Left lobe of liver (tissue), 2 donors: Measurements from ENCODE around the gene DYNC1I1. TPM values are rescaled to one million over a fixed set of nuclear protein-coding genes. Genes with fewer than 3 reads are reported as not detected.
A peak's percentile ranks its signal among the peaks of the same experiment; 100 is the strongest.
"Not testable (repeated sequence)": the region's sequence is repeated elsewhere in the genome, so short reads cannot be mapped to it uniquely, and the experiment has no call there.

Experiments used
- ATAC-seq: fragments of 200-7000 bp; cut with Tn5 transposase; one replicate; pipeline ENCODE4 v1.9.1; 2020; ENCODE audit warnings: mild to moderate bottlenecking, moderate library complexity
- DNase-seq: peaks from one replicate; pipeline ENCODE4 v3.0.0-alpha.2; 2020; ENCODE audit warnings: low spot score
- total RNA-seq: library from RNA; stranded (reverse); gene quantifications from one replicate; pipeline ENCODE4 v1.2.1, GENCODE V29; 2021
- donor health status: DM: no; HTN: no; CAD: no; lungs with moderate emphysema.
- donor health status: DM: no; HTN: yes; CAD: no.

Gene DYNC1I1
- total RNA-seq, 1 donor from 2014 or later: 0.15 TPM

- DNase-seq (no peak), ATAC-seq (no peak)
These were observed 131.7 kb downstream of the DYNC1I1 start for GRCh38 chr7:95904099-95904498.

- no peak for DNase-seq
- ATAC-seq: peak; percentile 50
These were observed 132.8 kb downstream of the DYNC1I1 start for GRCh38 chr7:95905167-95905566.

GRCh38 chr7:95906851-95907250 is 134.5 kb downstream of the DYNC1I1 start:
- DNase-seq: no peak
- ATAC-seq: no peak

- DNase-seq: no peak
- ATAC-seq: no peak
These were observed 135.0 kb downstream of the DYNC1I1 start for GRCh38 chr7:95907337-95907736.

GRCh38 chr7:95908499-95908898 is 136.1 kb downstream of the DYNC1I1 start:
- no peak for ATAC-seq
- DNase-seq: no peak

GRCh38 chr7:95910341-95910740 is 138.0 kb downstream of the DYNC1I1 start:
- ATAC-seq (no peak), DNase-seq (no peak)

GRCh38 chr7:95915731-95916130 is 143.4 kb downstream of the DYNC1I1 start:
- DNase-seq (no peak), ATAC-seq (no peak)

GRCh38 chr7:95916573-95917297 is 144.4 kb downstream of the DYNC1I1 start:
- DNase-seq: peak; percentile 79

GRCh38 chr7:95917634-95918033 is 145.3 kb downstream of the DYNC1I1 start:
- peak; percentile 50 for ATAC-seq

More at GRCh38 chr7:95916573-95917297, 144.4 kb downstream of the DYNC1I1 start:
- ATAC-seq: peak; percentile 91

GRCh38 chr7:95919556-95919955 is 147.2 kb downstream of the DYNC1I1 start:
- no peak for DNase-seq
- ATAC-seq: no peak

More at GRCh38 chr7:95917634-95918033, 145.3 kb downstream of the DYNC1I1 start:
- DNase-seq: no peak

- ATAC-seq: no peak
- no peak for DNase-seq
These were observed 149.2 kb downstream of the DYNC1I1 start for GRCh38 chr7:95921543-95921942.

- no peak for ATAC-seq
These were observed 149.8 kb downstream of the DYNC1I1 start for GRCh38 chr7:95922191-95922590.

GRCh38 chr7:95925236-95925635 is 152.9 kb downstream of the DYNC1I1 start:
- ATAC-seq: no peak

More at GRCh38 chr7:95922191-95922590, 149.8 kb downstream of the DYNC1I1 start:
- no peak for DNase-seq

GRCh38 chr7:95925971-95926370 is 153.6 kb downstream of the DYNC1I1 start:
- DNase-seq: no peak
- ATAC-seq: no peak

More at GRCh38 chr7:95925236-95925635, 152.9 kb downstream of the DYNC1I1 start:
- no peak for DNase-seq

- ATAC-seq (no peak), DNase-seq (no peak)
These were observed 155.4 kb downstream of the DYNC1I1 start for GRCh38 chr7:95927756-95928155.

- ATAC-seq: no peak
- DNase-seq: no peak
These were observed 157.4 kb downstream of the DYNC1I1 start for GRCh38 chr7:95929710-95930280.

- DNase-seq: no peak
- no peak for ATAC-seq
These were observed 159.3 kb downstream of the DYNC1I1 start for GRCh38 chr7:95931460-95932232.

GRCh38 chr7:95933618-95934017 is 161.3 kb downstream of the DYNC1I1 start:
- ATAC-seq (no peak), DNase-seq (no peak)

- not testable (repeated sequence) for ATAC-seq, DNase-seq
These were observed 172.5 kb downstream of the DYNC1I1 start for GRCh38 chr7:95944867-95945266.

- no peak for DNase-seq
- ATAC-seq: no peak
These were observed 178.3 kb downstream of the DYNC1I1 start for GRCh38 chr7:95950698-95951097.

GRCh38 chr7:95951531-95951930 is 179.2 kb downstream of the DYNC1I1 start:
- ATAC-seq (no peak), DNase-seq (no peak)
